GM19099 (cell line): ENCODE measurements around the gene SLC43A2.

Source experiments
- POLR2A ChIP-seq: IDR thresholded peaks from 3 replicates; pipeline ENCODE4 v1.6.1; 2011; ENCODE audit warnings: low read depth; ENCODE audit not compliant: insufficient read length; ENCODE audit errors: extremely low read depth

SLC43A2 gene

DNA sequence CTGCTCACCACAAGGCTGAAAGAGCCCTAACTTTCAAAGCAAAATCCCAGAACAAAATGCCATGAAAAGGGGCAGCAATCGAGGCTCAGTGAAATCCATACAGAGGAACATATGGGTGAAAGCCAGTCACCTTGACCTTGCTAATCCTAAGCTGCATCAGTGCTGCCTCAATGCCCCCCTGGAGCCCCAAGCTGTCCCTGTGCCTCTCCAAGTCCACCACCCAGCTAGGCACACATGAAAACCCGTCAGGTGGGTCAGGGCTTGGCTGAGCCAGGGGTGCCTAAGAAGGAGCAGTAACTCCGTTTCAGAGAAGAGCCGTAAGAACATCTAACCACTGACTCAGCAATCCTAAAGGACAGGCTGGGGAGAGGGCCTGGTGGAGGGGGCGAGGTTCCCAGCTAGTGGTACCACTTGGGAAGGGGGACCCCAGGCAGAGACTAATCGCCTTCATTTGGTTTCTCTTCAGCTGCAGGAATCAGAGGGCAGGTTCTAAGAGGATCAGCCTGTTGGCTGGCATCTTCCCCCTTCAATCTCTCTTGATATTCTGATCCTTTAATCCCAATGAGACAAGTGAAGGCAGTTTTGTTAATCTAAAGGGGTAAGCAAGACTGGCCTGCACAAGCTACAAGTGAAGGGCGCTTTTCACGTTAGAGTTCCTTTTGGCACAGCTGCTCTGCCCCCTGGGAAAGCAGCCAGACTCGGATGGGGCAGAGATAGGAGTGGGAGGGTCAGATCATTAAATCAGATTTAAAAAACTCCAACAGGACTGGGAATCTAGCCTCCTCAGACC lies 73.7 kb downstream of the SLC43A2 start:
- TF ChIP-seq POLR2A, result no peak

- TF ChIP-seq POLR2A, result no peak
Observed at GRCh38 chr17:1553354-1554266, 75.0 kb downstream of the SLC43A2 start.

- TF ChIP-seq POLR2A, result no peak
Observed at GRCh38 chr17:1552932-1553331, 75.7 kb downstream of the SLC43A2 start.

GRCh38 chr17:1551741-1552140 lies 76.9 kb downstream of the SLC43A2 start:
- no peak for TF ChIP-seq POLR2A

GRCh38 chr17:1548032-1548431 lies 80.6 kb downstream of the SLC43A2 start:
- TF ChIP-seq POLR2A, result no peak

GRCh38 chr17:1546292-1546922 lies 82.2 kb downstream of the SLC43A2 start:
- no peak for TF ChIP-seq POLR2A

DNA sequence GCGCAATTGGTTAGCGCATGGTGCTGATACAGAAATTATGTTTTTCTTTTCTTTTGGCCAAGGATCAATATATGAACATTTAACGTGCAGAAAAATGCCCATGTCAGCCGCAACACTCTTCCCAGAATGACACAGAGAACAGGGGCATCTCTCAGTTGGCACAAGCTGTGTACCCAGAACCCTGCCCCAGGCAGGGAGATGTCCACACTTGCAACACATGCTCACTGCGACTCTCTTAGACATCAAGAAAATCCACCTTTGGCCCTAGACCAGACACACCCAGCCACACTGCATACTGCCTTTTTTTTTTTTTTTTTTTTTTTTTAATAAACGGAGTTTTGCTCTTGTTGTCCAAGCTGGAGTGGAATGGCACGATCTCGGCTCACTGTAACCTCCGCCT lies 83.0 kb downstream of the SLC43A2 start:
- TF ChIP-seq POLR2A, result no peak

DNA sequence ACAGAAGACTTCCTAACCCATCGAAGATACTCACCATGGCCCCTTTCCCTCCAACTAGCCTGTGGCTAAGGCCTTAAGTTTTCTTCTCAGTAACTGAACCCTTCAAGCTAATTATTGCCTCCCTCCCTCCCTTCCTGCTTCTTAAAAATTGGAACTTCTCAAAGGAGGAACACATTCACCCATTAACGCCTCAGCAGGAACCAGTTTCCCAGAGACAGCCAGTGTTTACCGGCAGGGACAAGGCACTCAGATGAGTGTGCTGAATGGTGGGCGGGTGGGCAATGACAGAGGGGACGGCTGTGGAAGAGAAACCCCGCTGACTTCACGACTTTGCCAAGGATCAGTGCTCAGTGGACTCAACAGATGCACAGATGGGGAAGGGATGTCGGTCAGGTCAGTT lies 86.3 kb downstream of the SLC43A2 start:
- no peak for TF ChIP-seq POLR2A

DNA sequence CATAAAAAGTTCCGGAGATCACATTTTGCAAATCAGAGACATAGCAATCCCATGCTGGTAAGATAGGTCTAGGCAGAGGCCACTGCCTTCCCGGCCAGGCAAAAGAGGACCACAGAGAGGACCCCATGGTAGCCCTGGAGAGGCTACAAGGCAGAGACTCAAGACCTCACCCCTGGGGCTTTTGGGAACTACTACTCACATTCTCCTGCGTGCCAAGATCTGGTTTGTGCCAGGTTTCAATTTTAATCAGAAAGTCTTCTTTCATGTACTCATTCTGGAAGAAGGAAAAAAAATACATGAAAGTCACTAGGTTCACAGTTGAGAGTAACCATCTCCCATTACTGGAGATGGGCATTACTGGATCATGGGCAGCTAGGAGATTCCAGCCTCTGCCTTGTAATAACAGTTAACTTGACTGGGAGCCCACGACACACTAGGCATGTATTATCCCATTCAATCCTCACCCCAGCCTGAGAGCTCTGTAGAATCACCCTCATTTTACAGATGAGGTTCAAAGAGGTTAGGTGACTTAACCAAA lies 87.2 kb downstream of the SLC43A2 start:
- TF ChIP-seq POLR2A, result no peak

DNA sequence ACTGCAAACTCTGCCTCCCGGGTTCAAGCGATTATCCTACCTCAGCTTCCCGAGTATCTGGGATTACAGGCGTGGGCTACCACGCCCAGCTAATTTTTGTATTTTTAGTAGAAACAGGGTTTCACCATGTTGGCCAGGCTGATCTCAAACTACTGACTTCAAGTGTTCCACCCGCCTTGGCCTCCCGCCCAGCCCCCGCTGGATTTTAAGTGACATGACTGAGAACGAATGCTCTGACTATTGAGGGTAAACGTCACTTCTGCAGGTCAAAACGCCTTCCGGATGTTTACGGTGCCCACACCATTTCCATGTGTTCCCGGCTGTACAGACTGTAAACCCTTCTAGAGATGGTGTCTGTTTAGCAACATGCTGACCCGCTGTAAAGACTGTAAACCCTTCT lies 88.8 kb downstream of the SLC43A2 start:
- no peak for TF ChIP-seq POLR2A

DNA sequence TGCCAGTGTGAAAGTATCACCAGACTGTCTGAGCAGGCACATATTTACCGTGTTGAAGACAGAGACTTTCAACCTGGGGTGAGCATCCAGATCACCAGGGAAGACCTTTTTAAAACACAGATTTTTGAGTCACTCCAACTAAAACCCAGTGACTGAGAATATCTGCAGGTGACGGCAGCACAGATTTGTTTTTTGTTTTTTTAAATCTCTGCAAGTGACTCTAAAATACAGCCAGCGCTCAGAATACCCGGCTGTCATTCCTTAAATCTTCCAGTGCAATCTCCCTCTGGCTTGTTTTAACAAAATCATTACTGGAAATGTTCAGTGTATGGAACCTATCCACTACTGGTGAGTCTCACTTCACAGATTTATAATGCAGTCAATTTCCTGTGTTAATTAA lies 92.9 kb downstream of the SLC43A2 start:
- TF ChIP-seq POLR2A, result no peak

GRCh38 chr17:1533661-1534325 lies 94.8 kb downstream of the SLC43A2 start:
- no peak for TF ChIP-seq POLR2A

DNA sequence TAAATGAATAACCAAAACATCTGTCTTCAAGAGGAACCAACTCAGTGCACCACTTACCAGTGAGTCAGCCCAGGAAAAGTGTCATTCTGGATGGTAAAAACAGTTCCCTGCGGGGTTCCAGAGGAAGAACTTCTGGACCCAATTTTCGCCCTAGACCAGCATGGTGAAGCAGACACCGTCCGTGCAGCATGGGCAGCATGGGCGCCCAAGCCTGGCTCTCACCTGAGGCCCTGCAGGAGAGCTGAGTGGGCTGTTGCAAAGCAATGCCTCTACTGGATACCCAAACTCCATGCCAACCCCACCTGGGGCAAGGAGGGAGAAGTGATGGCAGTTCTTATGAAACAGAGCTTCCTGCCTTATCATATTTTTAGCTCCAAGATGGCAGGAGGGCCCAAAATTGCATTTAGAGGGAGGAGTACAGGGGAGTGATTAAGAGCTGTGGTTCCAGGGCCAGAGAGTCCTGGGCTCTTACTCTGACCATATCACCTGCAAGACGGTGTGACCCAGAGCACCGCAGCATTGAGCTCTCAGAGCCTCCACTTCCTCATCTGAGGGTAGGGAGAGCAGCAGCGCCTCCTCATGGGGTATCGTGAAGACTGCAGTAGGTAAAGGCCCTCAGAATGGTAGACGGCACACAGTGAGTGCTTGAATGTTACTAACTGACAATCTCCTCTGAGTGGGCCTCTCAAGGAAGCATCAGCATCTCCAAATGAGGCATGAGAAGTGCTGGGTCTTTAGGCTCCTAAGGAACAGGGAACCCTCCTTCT lies 95.6 kb downstream of the SLC43A2 start:
- TF ChIP-seq POLR2A, result no peak

DNA sequence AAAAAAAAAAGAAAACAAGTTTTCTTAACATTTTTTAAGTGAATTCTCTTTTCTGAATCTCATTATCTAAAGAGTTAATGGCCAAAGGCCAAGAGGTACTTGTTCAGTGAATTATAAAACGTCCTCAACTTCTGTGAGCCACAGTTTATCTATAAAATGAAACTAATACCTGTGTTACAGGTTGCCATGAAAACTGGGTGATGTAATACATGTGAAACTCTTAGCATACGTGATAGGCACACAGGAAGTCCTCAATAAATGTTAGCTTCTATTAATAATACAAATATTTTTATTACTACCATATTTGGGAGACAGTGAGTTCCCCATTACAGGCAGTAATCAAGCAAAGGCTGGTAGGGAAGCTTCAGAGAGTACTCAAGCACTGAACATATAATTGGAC lies 98.8 kb downstream of the SLC43A2 start:
- TF ChIP-seq POLR2A, result no peak
